Activated CD4-positive, alpha-beta T cell treated with anti-CD3 and anti-CD28 coated beads, Interleukin-2, amount 10 ng/mL, durations not matched to agents 7 days and 5 days (primary cell): ENCODE results near the gene FUBP3. TPM values are rescaled to one million over a fixed set of nuclear protein-coding genes. Genes with fewer than 3 reads are reported as not detected.

Source experiments
- CTCF ChIA-PET: fragments of 350-600 bp; sonication (Branson Sonifier 250); formaldehyde crosslinking; loops from one replicate; lab custom pipeline; 2021; ENCODE audit warnings: antibody characterized with exemption; lab: Charles Lee
- POLR2A ChIA-PET: fragments of 350-600 bp; sonication (Branson Sonifier 250); formaldehyde crosslinking; loops from one replicate; lab custom pipeline; 2021; ENCODE audit warnings: antibody characterized with exemption; lab: Charles Lee
- DNase-seq: peaks from one replicate; pipeline ENCODE4 v3.0.0-alpha.2; 2020
- H3K27ac Mint-ChIP-seq: one replicate; pipeline ENCODE4 v1.8.0; 2021; ENCODE audit warnings: mild to moderate bottlenecking, moderate library complexity, mixed read lengths
- H3K27me3 Mint-ChIP-seq: one replicate; pipeline ENCODE4 v1.8.0; 2021; ENCODE audit warnings: mixed read lengths
- H3K36me3 Mint-ChIP-seq: one replicate; pipeline ENCODE4 v1.8.0; 2021; ENCODE audit warnings: low read depth, mixed read lengths
- H3K4me1 Mint-ChIP-seq: one replicate; pipeline ENCODE4 v1.8.0; 2021; ENCODE audit warnings: mixed read lengths
- H3K4me3 Mint-ChIP-seq: one replicate; pipeline ENCODE4 v1.8.0; 2021; ENCODE audit warnings: mild to moderate bottlenecking, moderate library complexity, mixed read lengths
- H3K9me3 Mint-ChIP-seq: one replicate; pipeline ENCODE4 v1.8.0; 2021; ENCODE audit warnings: mixed read lengths
- total RNA-seq, 2 experiments: library from RNA; stranded (reverse); gene quantifications; one replicate each; pipeline ENCODE4 v1.2.3, GENCODE V29; 2021

The FUBP3 gene
- total RNA-seq, 2 experiments from 2014 or later, result 34.2 to 34.5 TPM

- Mint-ChIP-seq H3K36me3 (peaks cover 3% of the 10 kb centered on the region), H3K9me3 (no peaks in the 10 kb centered on the region), H3K4me3 (no peak within 1 kb of the TSS), H3K27me3 (peaks cover 67% of the 10 kb centered on the region), H3K27ac (peak within 1 kb of the TSS; percentile 50), H3K4me1 (peaks cover 8% of the 10 kb centered on the region)
- ChIA-PET CTCF (no interaction called here), POLR2A (no interaction called here)
- DNase-seq, result no peak
These were observed 85.1 kb downstream of the FUBP3 start, which contains the start of gene PRDM12 for GRCh38 chr9:130664251-130665028. PRDM12 (plus strand) TSS chr9:130664594; CDS start chr9:130664654, 60 bp downstream.

- Mint-ChIP-seq H3K4me3 (no peak overlapping the region), H3K27me3 (peaks cover 64% of the 10 kb centered on the region), H3K27ac (peak overlapping the region; percentile 50), H3K36me3 (peaks cover 3% of the 10 kb centered on the region), H3K9me3 (no peaks in the 10 kb centered on the region), H3K4me1 (peaks cover 7% of the 10 kb centered on the region)
- ChIA-PET CTCF (no interaction called here), POLR2A (no interaction called here)
- no peak for DNase-seq
These were observed 85.7 kb downstream of the FUBP3 start for GRCh38 chr9:130665029-130665430.

GRCh38 chr9:130665431-130666392 lies 86.3 kb downstream of the FUBP3 start:
- no peaks in the 10 kb centered on the region for H3K9me3 Mint-ChIP-seq
- ChIA-PET POLR2A (no interaction called here), CTCF (no interaction called here)
- H3K36me3 Mint-ChIP-seq, result peaks cover 3% of the 10 kb centered on the region
- no peak for DNase-seq
- H3K27ac Mint-ChIP-seq, result peak overlapping the region; percentile 50
- H3K4me1 Mint-ChIP-seq, result peaks cover 7% of the 10 kb centered on the region
- no peak overlapping the region for H3K4me3 Mint-ChIP-seq
- peaks cover 65% of the 10 kb centered on the region for H3K27me3 Mint-ChIP-seq

- POLR2A ChIA-PET, result no interaction called here
- Mint-ChIP-seq H3K9me3 (no peaks in the 10 kb centered on the region), H3K27me3 (peaks cover 66% of the 10 kb centered on the region), H3K27ac (peak overlapping the region; percentile 31), H3K36me3 (peaks cover 3% of the 10 kb centered on the region), H3K4me3 (no peak overlapping the region), H3K4me1 (peaks cover 7% of the 10 kb centered on the region)
- CTCF ChIA-PET, result interaction anchor here (1.3 kb wide), 1 partner anchor 35 kb away, joined by 3 read pairs; no protein-coding TSS in a partner anchor
- no peak for DNase-seq
These were observed 87.2 kb downstream of the FUBP3 start for GRCh38 chr9:130666393-130667119.

GRCh38 chr9:130667120-130667435 lies 87.7 kb downstream of the FUBP3 start:
- CTCF ChIA-PET, result interaction anchor here (1.3 kb wide), 1 partner anchor 34 kb away, joined by 3 read pairs; no protein-coding TSS in a partner anchor
- POLR2A ChIA-PET, result no interaction called here
- peak overlapping the region; percentile 31 for H3K27ac Mint-ChIP-seq
- H3K27me3 Mint-ChIP-seq, result peaks cover 65% of the 10 kb centered on the region
- H3K4me3 Mint-ChIP-seq, result no peak overlapping the region
- peaks cover 3% of the 10 kb centered on the region for H3K36me3 Mint-ChIP-seq
- H3K4me1 Mint-ChIP-seq, result peaks cover 7% of the 10 kb centered on the region
- DNase-seq, result no peak
- H3K9me3 Mint-ChIP-seq, result no peaks in the 10 kb centered on the region

GRCh38 chr9:130668196-130668595 lies 88.8 kb downstream of the FUBP3 start:
- peaks cover 3% of the 10 kb centered on the region for H3K36me3 Mint-ChIP-seq
- DNase-seq, result no peak
- H3K27me3 Mint-ChIP-seq, result peaks cover 54% of the 10 kb centered on the region
- peaks cover 3% of the 10 kb centered on the region for H3K4me1 Mint-ChIP-seq
- POLR2A ChIA-PET, result no interaction called here
- H3K9me3 Mint-ChIP-seq, result no peaks in the 10 kb centered on the region
- CTCF ChIA-PET, result interaction anchor here (1.3 kb wide), 1 partner anchor 33 kb away, joined by 3 read pairs; no protein-coding TSS in a partner anchor
- H3K27ac Mint-ChIP-seq, result no peak overlapping the region
- no peak overlapping the region for H3K4me3 Mint-ChIP-seq

- Mint-ChIP-seq H3K27ac (no peak overlapping the region), H3K36me3 (peaks cover 3% of the 10 kb centered on the region)
These were observed 89.3 kb downstream of the FUBP3 start for GRCh38 chr9:130668659-130669058.

GRCh38 chr9:130669965-130670364 lies 90.6 kb downstream of the FUBP3 start:
- peaks cover 3% of the 10 kb centered on the region for H3K4me1 Mint-ChIP-seq
- no peak for DNase-seq
- H3K36me3 Mint-ChIP-seq, result peaks cover 3% of the 10 kb centered on the region
- peaks cover 39% of the 10 kb centered on the region for H3K27me3 Mint-ChIP-seq
- no peaks in the 10 kb centered on the region for H3K9me3 Mint-ChIP-seq
- no peak overlapping the region for H3K27ac Mint-ChIP-seq
- POLR2A ChIA-PET, result interaction anchor here (0.7 kb wide), 1 partner anchor 31 kb away, joined by 6 read pairs; no protein-coding TSS in a partner anchor
- no peak overlapping the region for H3K4me3 Mint-ChIP-seq
- CTCF ChIA-PET, result no interaction called here

More at GRCh38 chr9:130668659-130669058, 89.3 kb downstream of the FUBP3 start:
- no peaks in the 10 kb centered on the region for H3K9me3 Mint-ChIP-seq
- peaks cover 49% of the 10 kb centered on the region for H3K27me3 Mint-ChIP-seq
- H3K4me3 Mint-ChIP-seq, result no peak overlapping the region
- peaks cover 3% of the 10 kb centered on the region for H3K4me1 Mint-ChIP-seq
- no peak for DNase-seq
- CTCF ChIA-PET, result no interaction called here
- POLR2A ChIA-PET, result no interaction called here

GRCh38 chr9:130670644-130671043 lies 91.3 kb downstream of the FUBP3 start:
- Mint-ChIP-seq H3K4me3 (no peak overlapping the region), H3K4me1 (no peaks in the 10 kb centered on the region), H3K27ac (no peak overlapping the region), H3K9me3 (no peaks in the 10 kb centered on the region), H3K36me3 (no peaks in the 10 kb centered on the region), H3K27me3 (peaks cover 33% of the 10 kb centered on the region)
- CTCF ChIA-PET, result no interaction called here
- no peak for DNase-seq
- POLR2A ChIA-PET, result no interaction called here

- Mint-ChIP-seq H3K9me3 (no peaks in the 10 kb centered on the region), H3K27ac (no peak overlapping the region), H3K4me1 (no peaks in the 10 kb centered on the region), H3K36me3 (no peaks in the 10 kb centered on the region), H3K4me3 (no peak overlapping the region), H3K27me3 (peaks cover 18% of the 10 kb centered on the region)
- ChIA-PET CTCF (no interaction called here), POLR2A (no interaction called here)
- no peak for DNase-seq
These were observed 93.1 kb downstream of the FUBP3 start for GRCh38 chr9:130672466-130672865.

GRCh38 chr9:130672933-130673615 lies 93.7 kb downstream of the FUBP3 start:
- POLR2A ChIA-PET, result interaction anchor here (0.7 kb wide), 1 partner anchor 349 kb away, joined by 4 read pairs; no protein-coding TSS in a partner anchor
- no peaks in the 10 kb centered on the region for H3K36me3 Mint-ChIP-seq
- no peak for DNase-seq
- CTCF ChIA-PET, result interaction anchor here (0.7 to 1.0 kb wide), 2 partner anchors 10 to 201 kb away, joined by 3 read pairs; no protein-coding TSS in a partner anchor
- no peaks in the 10 kb centered on the region for H3K9me3 Mint-ChIP-seq
- no peak overlapping the region for H3K4me3 Mint-ChIP-seq
- no peaks in the 10 kb centered on the region for H3K4me1 Mint-ChIP-seq
- peaks cover 14% of the 10 kb centered on the region for H3K27me3 Mint-ChIP-seq
- H3K27ac Mint-ChIP-seq, result no peak overlapping the region

- CTCF ChIA-PET, result interaction anchor here (0.9 kb wide), 1 partner anchor 215 kb away, joined by 3 read pairs; no protein-coding TSS in a partner anchor
- peaks cover 21% of the 10 kb centered on the region for H3K27me3 Mint-ChIP-seq
- no peak overlapping the region for H3K4me3 Mint-ChIP-seq
- no peaks in the 10 kb centered on the region for H3K4me1 Mint-ChIP-seq
- no peak overlapping the region for H3K27ac Mint-ChIP-seq
- H3K9me3 Mint-ChIP-seq, result no peaks in the 10 kb centered on the region
- no peak for DNase-seq
- no peaks in the 10 kb centered on the region for H3K36me3 Mint-ChIP-seq
- POLR2A ChIA-PET, result no interaction called here
These were observed 96.0 kb downstream of the FUBP3 start for GRCh38 chr9:130675396-130675795.
